DMS53 treated with DMSO at 0.1 percent for 48 hours (cell line): ENCODE measurements around the gene AGFG1.
A peak's percentile ranks its signal among the peaks of the same experiment; 100 is the strongest.
"Not testable (repeated sequence)": the region's sequence is repeated elsewhere in the genome, so short reads cannot be mapped to it uniquely, and the experiment has no call there.

Experiments
- DNase-seq: peaks from one replicate; lab custom pipeline; 2025; ENCODE audit not compliant: unreplicated experiment; lab: John Stamatoyannopoulos, UW

The AGFG1 gene

GRCh38 chr2:227497158-227497557 lies 25.2 kb downstream of the AGFG1 start:
- DNase-seq = no peak

GRCh38 chr2:227499627-227500300 lies 27.8 kb downstream of the AGFG1 start:
- no peak for DNase-seq

DNA sequence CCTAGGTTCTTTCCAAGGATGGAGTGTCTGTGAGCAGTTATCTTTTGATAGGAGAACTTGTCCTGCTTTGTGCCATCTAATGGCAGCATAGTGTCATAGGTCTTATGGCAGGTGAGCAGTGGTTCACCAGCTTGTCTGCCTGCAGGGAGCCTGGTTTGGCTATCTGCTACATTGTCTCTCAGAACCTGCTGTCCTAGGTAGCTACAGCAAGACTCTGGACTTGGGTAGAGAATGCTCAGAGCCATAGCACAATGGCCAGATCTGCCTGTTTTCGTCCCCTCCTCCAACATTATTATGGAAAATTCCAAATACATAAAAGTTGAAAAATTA lies 28.3 kb downstream of the AGFG1 start:
- no peak for DNase-seq

- DNase-seq = no peak
Measured at GRCh38 chr2:227503433-227504406, 31.8 kb downstream of the AGFG1 start.

- DNase-seq = no peak
Measured at GRCh38 chr2:227504700-227505099, 32.7 kb downstream of the AGFG1 start.

DNA sequence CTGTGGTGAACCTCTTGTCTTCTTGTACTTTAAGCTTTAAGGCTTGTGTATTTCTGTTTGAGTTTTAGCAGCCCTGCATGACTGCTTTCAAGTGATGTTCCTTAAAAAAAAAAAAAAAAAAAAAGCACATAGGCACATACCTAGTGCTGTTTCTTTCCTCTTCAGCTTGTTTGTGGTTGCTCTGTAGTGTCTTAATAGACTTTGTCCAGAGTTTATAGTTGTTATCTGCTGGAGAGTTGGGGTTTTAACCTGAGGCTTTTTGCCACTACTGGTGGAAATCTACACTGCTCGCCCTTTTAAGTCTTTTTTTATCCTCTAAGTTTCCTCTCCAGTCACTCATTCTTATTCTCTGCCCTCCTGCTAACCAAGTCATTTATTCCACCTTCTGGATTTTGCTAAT lies 34.5 kb downstream of the AGFG1 start:
- DNase-seq = no peak

DNA sequence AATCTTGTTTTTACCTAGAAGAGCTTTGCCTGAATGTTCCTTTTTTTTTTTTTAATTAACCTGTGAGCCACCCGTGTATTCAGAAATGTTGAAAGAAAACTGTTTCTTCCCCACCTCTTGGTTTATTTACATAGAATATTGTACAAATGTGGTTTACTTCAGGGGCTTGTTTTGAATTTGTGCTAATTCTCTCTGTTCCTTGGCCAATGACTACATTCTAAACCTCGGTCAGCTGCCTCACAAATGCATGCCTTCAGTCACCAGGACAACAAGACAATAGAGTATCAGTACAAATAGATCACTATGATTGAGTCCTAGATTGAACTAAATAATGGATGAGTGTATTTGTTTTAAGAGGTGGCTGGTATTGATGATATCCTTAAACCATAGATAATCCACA lies 36.0 kb downstream of the AGFG1 start:
- no peak for DNase-seq

DNA sequence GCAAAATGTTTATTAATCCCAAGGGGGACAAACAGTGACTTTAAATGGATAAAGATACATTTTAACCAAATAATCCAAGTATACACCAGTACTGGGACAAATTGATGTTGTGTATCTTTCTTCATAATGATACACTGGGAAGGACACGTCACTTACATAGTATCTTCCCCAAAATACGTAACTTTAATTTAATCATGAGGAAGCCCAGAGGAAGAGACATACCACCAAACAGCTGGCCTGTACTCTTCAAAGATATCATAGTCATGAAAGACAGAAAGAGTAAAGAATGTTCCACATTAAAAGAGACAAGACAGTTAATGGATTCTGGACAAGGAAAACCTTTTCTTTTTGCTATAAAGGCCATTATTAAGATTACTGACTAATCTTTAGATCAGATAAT lies 37.1 kb downstream of the AGFG1 start:
- DNase-seq = no peak

GRCh38 chr2:227509824-227510619 lies 38.1 kb downstream of the AGFG1 start:
- DNase-seq = peak; percentile 11

- no peak for DNase-seq
Measured at GRCh38 chr2:227510620-227510958, 38.6 kb downstream of the AGFG1 start.

- no peak for DNase-seq
Measured at GRCh38 chr2:227511239-227511930, 39.4 kb downstream of the AGFG1 start.

GRCh38 chr2:227511955-227512354 lies 40.0 kb downstream of the AGFG1 start:
- DNase-seq = no peak

GRCh38 chr2:227513113-227513512 lies 41.2 kb downstream of the AGFG1 start:
- DNase-seq = no peak

DNA sequence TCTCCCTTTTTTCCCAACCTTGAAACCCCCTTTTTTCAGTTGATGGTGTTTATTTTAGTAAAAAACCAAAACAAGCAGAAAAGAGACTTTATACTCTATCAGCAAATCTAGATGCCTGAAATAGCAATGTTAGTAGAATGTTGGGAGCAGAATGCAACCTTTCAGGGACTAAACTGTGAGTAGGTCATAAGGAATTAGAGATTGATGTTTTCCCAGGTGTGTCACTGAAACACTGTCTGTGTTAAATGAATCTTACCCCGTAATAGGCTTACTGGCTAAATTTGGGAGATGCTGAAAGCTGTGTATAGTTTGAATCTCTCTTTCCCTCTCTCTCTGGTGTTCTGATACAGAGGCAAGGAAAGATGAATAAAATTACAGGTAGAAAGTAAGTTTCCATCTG lies 43.8 kb downstream of the AGFG1 start:
- DNase-seq = no peak

DNA sequence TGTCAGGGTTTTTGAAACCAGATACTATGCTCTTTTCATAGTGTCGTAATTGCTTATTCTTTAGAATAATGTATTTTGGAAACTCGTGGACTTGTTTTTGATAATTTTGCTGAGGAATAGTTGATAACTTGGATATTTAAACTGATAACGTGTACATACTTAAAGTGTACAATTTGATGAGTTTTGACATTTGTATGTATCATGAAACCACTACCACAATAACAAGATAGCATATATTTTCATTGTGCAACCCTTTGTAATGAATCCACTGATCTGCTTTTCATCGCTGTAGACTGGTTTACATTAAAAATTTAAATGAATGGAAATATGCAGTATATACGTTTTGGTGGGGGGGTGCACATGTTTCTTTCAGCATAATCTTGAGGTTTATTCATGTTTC lies 45.8 kb downstream of the AGFG1 start:
- no peak for DNase-seq

GRCh38 chr2:227518278-227518865 lies 46.4 kb downstream of the AGFG1 start:
- not testable (repeated sequence) for DNase-seq

- DNase-seq = not testable (repeated sequence)
Measured at GRCh38 chr2:227521178-227521577, 49.2 kb downstream of the AGFG1 start.

- no peak for DNase-seq
Measured at GRCh38 chr2:227524665-227525064, 52.7 kb downstream of the AGFG1 start.

DNA sequence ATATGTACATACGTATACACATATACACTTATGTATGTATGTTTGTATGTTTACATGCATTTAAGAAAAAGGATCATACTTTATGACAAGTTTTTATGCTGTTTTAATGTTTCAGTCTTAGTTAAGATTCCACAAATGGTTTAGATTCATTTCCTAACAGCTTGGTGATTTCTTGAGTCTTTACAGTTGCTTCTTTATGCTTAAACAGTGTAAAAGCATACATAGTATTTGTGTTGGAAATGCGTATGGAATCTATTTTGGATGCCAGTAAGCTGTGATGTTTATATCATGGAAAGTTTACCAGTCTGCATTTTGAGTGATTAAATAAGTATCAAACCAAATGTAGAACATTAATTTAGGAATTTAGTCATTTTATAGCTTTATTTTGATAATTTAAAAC lies 55.4 kb downstream of the AGFG1 start:
- DNase-seq = no peak

DNA sequence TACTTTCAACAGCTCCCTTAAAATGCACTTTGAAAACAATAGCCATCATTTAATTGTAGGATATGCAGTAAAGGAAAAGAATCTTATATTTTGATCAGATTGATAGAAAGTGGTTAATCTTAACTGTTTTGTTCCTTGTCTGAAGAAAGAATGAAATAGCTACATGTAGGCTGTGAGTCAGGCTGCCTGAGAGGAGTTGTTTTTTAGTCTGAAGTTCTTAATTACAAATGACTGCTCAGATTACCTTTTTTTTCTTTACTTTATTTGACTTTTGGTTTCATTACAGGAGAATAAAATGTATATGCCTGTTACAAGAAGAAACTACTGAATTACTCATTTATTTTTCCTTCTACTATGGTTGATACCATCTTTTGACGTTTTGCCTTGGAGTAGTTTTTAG lies 56.8 kb downstream of the AGFG1 start:
- DNase-seq = no peak

- no peak for DNase-seq
Measured at GRCh38 chr2:227529871-227530270, 57.9 kb downstream of the AGFG1 start.
